Pancreas (tissue), 10 donors: Measurements from ENCODE around the gene PALM. TPM values are rescaled to one million over a fixed set of nuclear protein-coding genes. Genes with fewer than 3 reads are reported as not detected.
A peak's percentile ranks its signal among the peaks of the same experiment; 100 is the strongest.
"Not testable (repeated sequence)": the region's sequence is repeated elsewhere in the genome, so short reads cannot be mapped to it uniquely, and the experiment has no call there.

Experiments used
- ATAC-seq, 4 donors: fragments of 200-7000 bp; cut with Tn5 transposase; one replicate each; pipeline versions ENCODE4 v1.8.0 to v1.9.1; 2020; ENCODE audit warnings: mild to moderate bottlenecking in 4 of 4, moderate library complexity in 4 of 4
- DNase-seq, 6 donors: peaks; one replicate each; pipeline ENCODE4 v3.0.0-alpha.2; 2020
- FAIRE-seq: peaks from 2 replicates; lab custom pipeline; 2012; peaks lifted over from hg19 to GRCh38; lab: Jason Lieb, UNC
- H3K27ac ChIP-seq, 4 donors: fragments of 200-600 bp; sonication (generic); 1 replicate in 3 of 4; 2 replicates in 1 of 4; pipeline versions ENCODE4 v1.5.0 to v1.8.0; 2020
- H3K27me3 ChIP-seq, 4 donors: fragments of 200-600 bp; one replicate each; pipeline ENCODE4 v1.8.0; 2021
- H3K36me3 ChIP-seq, 3 donors: fragments of 200-600 bp; sonication (generic) in 1 of 3; one replicate each; pipeline versions ENCODE4 v1.5.0 to v1.8.0; 2020 to 2021
- H3K4me1 ChIP-seq, 3 donors: fragments of 200-600 bp; one replicate each; pipeline ENCODE4 v1.8.0; 2021
- H3K4me3 ChIP-seq, 4 donors: fragments of 200-600 bp; sonication (generic) in 2 of 4; one replicate each; pipeline versions ENCODE4 v1.5.0 to v1.8.0; 2020 to 2021
- H3K9me3 ChIP-seq, 4 donors: fragments of 200-600 bp; one replicate each; pipeline ENCODE4 v1.8.0; 2021
- CTCF ChIP-seq, 4 donors: fragments of 200-600 bp; sonication (generic) in 3 of 4; IDR thresholded peaks; one replicate each; pipeline versions ENCODE4 v1.5.0 to v1.8.0; 2021; ENCODE audit warnings: antibody characterized with exemption in 4 of 4
- WGBS, 2 donors: extraction: QIAGEN DNeasy Blood & Tissue Kit; methylation state at CpG; one replicate each; pipeline ENCODE4 v1.1.7; 2013; 5-methylcytosine and 5-hydroxymethylcytosine counted together
- intact Hi-C, 3 donors: fragments of 100-400 bp; cut with DNase I; formaldehyde crosslinking; loops; one replicate each; pipeline versions ENCODE4 v1.11.1 to v1.14.2; 2022
- polyA plus RNA-seq, 2 donors: library from polyadenylated mRNA; stranded (reverse); fragments of 200-250 nt; gene quantifications; one replicate each; pipeline ENCODE4 v1.2.3, GENCODE V29; 2013
- total RNA-seq, 6 donors: library from RNA; stranded (reverse); fragmentation: NEBNext Ultra II Directional in 4 of 6; extraction: Animal tissue kit (Norgen Biotek cat#: 25700) in 4 of 6; gene quantifications; one replicate each; pipeline versions ENCODE4 v1.2.1 to v1.2.4, GENCODE V29; 2021 to 2023
- donor health status: healthy with polysubstance abuse.
- donor health status: DM: no; HTN: no; CAD: no; lungs with moderate emphysema.
- donor health status: DM: no; HTN: no; CAD: no.
- donor health status: control.
- donor health status: control.
- donor health status: Bipolar disorder and iron deficiency.
- donor health status: DM: yes; HTN: yes; CAD: no.
- donor health status: DM: no; HTN: no; CAD: no.
- donor health status: DM: no; HTN: no; CAD: no.
- donor health status: DM: yes; HTN: yes; CAD: no.

PALM gene
- total and polyA plus RNA-seq, 8 donors, result 3.5 to 12.6 (median 6.2) TPM

- intact Hi-C loops, result no loop called here
- no peaks in the 10 kb centered on the region for H3K36me3 ChIP-seq
- no peaks in the 10 kb centered on the region for H3K27me3 ChIP-seq
- no peaks in the 10 kb centered on the region for H3K9me3 ChIP-seq
- FAIRE-seq (no peak), DNase-seq (no peak), ATAC-seq (no peak)
- no peak overlapping the region for H3K27ac ChIP-seq
- H3K4me1 ChIP-seq, result no peaks in the 10 kb centered on the region
- 78 to 87% methylated on average over 18 of the region's 18 CpGs for WGBS, 2 donors
- H3K4me3 ChIP-seq, result no peak overlapping the region
- no peak for TF ChIP-seq CTCF (IDR thresholded peaks at IDR 0.05)
These were observed 15.0 kb downstream of the PALM start for GRCh38 chr19:723714-724113.

GRCh38 chr19:725461-726089 lies 16.8 kb downstream of the PALM start:
- FAIRE-seq (no peak), DNase-seq (no peak), ATAC-seq (no peak)
- H3K27ac ChIP-seq, result no peak overlapping the region
- 74 to 85% methylated on average over 12 to 13 of the region's 13 CpGs for WGBS, 2 donors
- no peak overlapping the region for H3K4me3 ChIP-seq
- H3K4me1 ChIP-seq, result no peaks in the 10 kb centered on the region
- no peaks in the 10 kb centered on the region for H3K9me3 ChIP-seq
- H3K27me3 ChIP-seq, result no peaks in the 10 kb centered on the region
- no peaks in the 10 kb centered on the region for H3K36me3 ChIP-seq
- TF ChIP-seq CTCF (IDR thresholded peaks at IDR 0.05), result no peak
- intact Hi-C loops, result no loop called here

- 71 to 84% methylated on average over 33 to 43 of the region's 43 CpGs for WGBS, 2 donors
These were observed 18.5 kb downstream of the PALM start for GRCh38 chr19:726993-727956.

GRCh38 chr19:728011-728410 lies 19.3 kb downstream of the PALM start:
- H3K36me3 ChIP-seq, result no peaks in the 10 kb centered on the region
- 63 to 81% methylated on average over 26 of the region's 26 CpGs for WGBS, 2 donors
- peak in 2 of 4 donors; percentile 32 to 46 for ATAC-seq

More at GRCh38 chr19:726993-727956, 18.5 kb downstream of the PALM start:
- H3K27ac ChIP-seq, result peak overlapping the region in 1 of 4 donors; percentile 22
- TF ChIP-seq CTCF (IDR thresholded peaks at IDR 0.05), result no peak
- no peak overlapping the region for H3K4me3 ChIP-seq
- no peak for DNase-seq
- H3K27me3 ChIP-seq, result no peaks in the 10 kb centered on the region
- ATAC-seq, result peak; percentile 14 to 28 (median 22)
- no peak for FAIRE-seq
- no peaks in the 10 kb centered on the region for H3K9me3 ChIP-seq
- no peaks in the 10 kb centered on the region for H3K36me3 ChIP-seq
- H3K4me1 ChIP-seq, result no peaks in the 10 kb centered on the region
- intact Hi-C loops, result no loop called here

GRCh38 chr19:729564-729963 lies 20.8 kb downstream of the PALM start:
- ATAC-seq, H3K9me3 ChIP-seq, H3K27ac ChIP-seq, FAIRE-seq, DNase-seq, H3K4me1 ChIP-seq, H3K27me3 ChIP-seq, H3K4me3 ChIP-seq, intact Hi-C loops, H3K36me3 ChIP-seq: not testable (repeated sequence)
- 81 to 93% methylated on average over 13 to 15 of the region's 15 CpGs for WGBS, 2 donors

More at GRCh38 chr19:728011-728410, 19.3 kb downstream of the PALM start:
- FAIRE-seq (no peak), DNase-seq (no peak)
- no peak for TF ChIP-seq CTCF (IDR thresholded peaks at IDR 0.05)
- Histone ChIP-seq H3K27ac (peak overlapping the region in 1 of 4 donors; percentile 22), H3K27me3 (no peaks in the 10 kb centered on the region), H3K4me3 (no peak overlapping the region), H3K9me3 (no peaks in the 10 kb centered on the region), H3K4me1 (no peaks in the 10 kb centered on the region)
- intact Hi-C loops, result no loop called here
